GM12878 (cell line): ENCODE results near the gene MRM3. TPM values are rescaled to one million over a fixed set of nuclear protein-coding genes. Genes with fewer than 3 reads are reported as not detected.

Experiments
- ATAC-seq: fragments of 200-7000 bp; cut with Tn5 transposase; 3 replicates; pipeline ENCODE4 v1.9.1; 2020; ENCODE audit warnings: mild to moderate bottlenecking, moderate library complexity
- BruUV-seq: library from RNA; stranded (reverse); fragments of 400-500 nt; replicated peaks from 2 replicates; lab custom pipeline; 2021; lab: Mats Ljungman, UMichigan
- CTCF ChIA-PET: fragments of 300-600 bp; sonication (Branson Sonifier 250); formaldehyde crosslinking; extraction: SDS; loops from one replicate; lab custom pipeline; 2021; ENCODE audit warnings: inconsistent platforms; lab: Yijun Ruan, JAX
- POLR2A ChIA-PET: fragments of 350-600 bp; formaldehyde crosslinking; extraction: SDS; loops from one replicate; lab custom pipeline; 2021; ENCODE audit warnings: inconsistent platforms; lab: Charles Lee
- RAD21 ChIA-PET: fragments of 300-600 bp; sonication (Branson Sonifier 250); formaldehyde crosslinking; loops from one replicate; lab custom pipeline; 2023; ENCODE audit warnings: antibody characterized with exemption; ENCODE audit not compliant: unreplicated experiment; lab: Charles Lee
- SMC1A ChIA-PET: fragments of 300-600 bp; sonication (Branson Sonifier 250); formaldehyde crosslinking; loops from one replicate; lab custom pipeline; 2023; ENCODE audit not compliant: unreplicated experiment, uncharacterized antibody; lab: Charles Lee
- DNase-seq: peaks from one replicate; pipeline ENCODE4 v3.0.0-alpha.2; 2011; ENCODE audit warnings: low read depth, low spot score
- FAIRE-seq: peaks from 3 replicates; lab custom pipeline; 2011; peaks lifted over from hg19 to GRCh38; lab: Jason Lieb, UNC
- H2AFZ ChIP-seq: 2 replicates; pipeline ENCODE4 v1.6.0; 2011; ENCODE audit warnings: low read depth, low read length, control low read depth; ENCODE audit not compliant: control insufficient read depth
- H3K27ac ChIP-seq: 2 replicates; pipeline ENCODE4 v1.5.1; 2011; ENCODE audit warnings: control low read depth; ENCODE audit not compliant: control insufficient read depth, insufficient read depth
- H3K27me3 ChIP-seq, 2 experiments: replicated peaks in 1 of 2; 2 replicates each; pipeline versions ENCODE4 v1.6.0 to v1.6.1; 2011; ENCODE audit warnings: low read length in 1 of 2; ENCODE audit not compliant: control insufficient read depth in 2 of 2, insufficient read depth in 2 of 2
- H3K36me3 ChIP-seq, 2 experiments: 2 replicates each; pipeline ENCODE4 v1.5.1; 2011; ENCODE audit warnings: low read length in 1 of 2; ENCODE audit not compliant: control insufficient read depth in 2 of 2, insufficient read depth in 2 of 2
- H3K4me1 ChIP-seq: 2 replicates; pipeline ENCODE4 v1.6.1; 2011; ENCODE audit warnings: mild to moderate bottlenecking, low read length, moderate library complexity, mixed read lengths; ENCODE audit not compliant: control insufficient read depth, insufficient read depth
- H3K4me2 ChIP-seq: 2 replicates; pipeline ENCODE4 v1.6.0; 2011; ENCODE audit warnings: control low read depth; ENCODE audit not compliant: control insufficient read depth, insufficient read depth
- H3K4me3 ChIP-seq: fragments of 200-600 bp; sonication (generic); 2 replicates; pipeline ENCODE4 v1.5.1; 2016
- H3K79me2 ChIP-seq: 2 replicates; pipeline ENCODE4 v1.6.0; 2011; ENCODE audit warnings: low read length; ENCODE audit not compliant: control insufficient read depth, insufficient read depth
- H3K9ac ChIP-seq: 2 replicates; pipeline ENCODE4 v1.8.0; 2011; ENCODE audit warnings: low read length, control low read depth, mixed read lengths; ENCODE audit not compliant: control insufficient read depth, insufficient read depth
- H3K9me3 ChIP-seq: replicated peaks from 3 replicates; pipeline ENCODE4 v1.5.1; 2011; ENCODE audit warnings: mild to moderate bottlenecking, low read length; ENCODE audit not compliant: control insufficient read depth, insufficient read depth
- H4K20me1 ChIP-seq: 2 replicates; pipeline ENCODE4 v1.6.0; 2011; ENCODE audit not compliant: control insufficient read depth, insufficient read depth
- BHLHE40 ChIP-seq, 2 experiments: fragments of 450-650 bp in 1 of 2; IDR thresholded peaks; 2 replicates each; pipeline ENCODE4 v1.6.1; 2011 to 2017; ENCODE audit warnings: low read depth in 2 of 2, borderline replicate concordance in 1 of 2, improper control_type of control experiment in 1 of 2, low read length in 1 of 2, mild to moderate bottlenecking in 1 of 2
- CHD4 ChIP-seq: fragments of 200-600 bp; sonication (generic); IDR thresholded peaks from 2 replicates; pipeline ENCODE4 v1.6.1; 2016; ENCODE audit warnings: mild to moderate bottlenecking
- ESRRA ChIP-seq: IDR thresholded peaks from 2 replicates; pipeline ENCODE4 v1.6.1; 2012; ENCODE audit warnings: mild to moderate bottlenecking, low read length, improper control_type of control experiment
- HDAC6 ChIP-seq: fragments of 200-600 bp; sonication (generic); IDR thresholded peaks from one replicate; pipeline ENCODE4 v1.8.0; 2017; ENCODE audit warnings: antibody characterized with exemption; ENCODE audit not compliant: unreplicated experiment
- MEF2B ChIP-seq: fragments of 450-650 bp; IDR thresholded peaks from 2 replicates; pipeline ENCODE4 v1.6.1; 2018; ENCODE audit warnings: mild to moderate bottlenecking, moderate library complexity; ENCODE audit not compliant: partially characterized antibody, poor library complexity, severe bottlenecking
- MYC ChIP-seq: IDR thresholded peaks from 2 replicates; pipeline ENCODE4 v1.6.1; 2011; ENCODE audit warnings: mild to moderate bottlenecking, low read length, moderate library complexity, inconsistent platforms; ENCODE audit not compliant: insufficient read depth, insufficient replicate concordance, insufficient read length, severe bottlenecking
- NR2F1 ChIP-seq: fragments of 450-650 bp; conservative IDR thresholded peaks from 2 replicates; pipeline ENCODE4 v1.6.1; 2017; ENCODE audit warnings: mild to moderate bottlenecking
- RB1 ChIP-seq: fragments of 450-650 bp; formaldehyde crosslinking; IDR thresholded peaks from 2 replicates; pipeline ENCODE4 v1.6.1; 2017; ENCODE audit warnings: mild to moderate bottlenecking, borderline replicate concordance
- SMAD1 ChIP-seq: fragments of 450-650 bp; IDR thresholded peaks from 2 replicates; pipeline ENCODE4 v1.6.1; 2018; ENCODE audit warnings: mild to moderate bottlenecking, low read depth; ENCODE audit not compliant: partially characterized antibody
- WRNIP1 ChIP-seq: IDR thresholded peaks from 2 replicates; pipeline ENCODE4 v1.6.1; 2011; ENCODE audit warnings: low read depth, low read length, improper control_type of control experiment, borderline replicate concordance
- WGBS: methylation state at CpG from one replicate; pipeline ENCODE4 v1.1.6; 2016; ENCODE audit warnings: low lambda C conversion rate; ENCODE audit not compliant: insufficient replicate concordance, insufficient coverage; ENCODE audit errors: missing lambda C conversion rate; 5-methylcytosine and 5-hydroxymethylcytosine counted together
- in situ Hi-C: fragments of 300-500 bp; cut with MboI; formaldehyde crosslinking; loops from 9 replicates; pipeline ENCODE4 v1.14.3; 2018; ENCODE audit warnings: mixed read lengths
- intact Hi-C: fragments of 100-400 bp; cut with micrococcal nuclease; formaldehyde crosslinking; loops from one replicate; pipeline ENCODE4 v1.14.2; 2022; ENCODE audit not compliant: unreplicated experiment
- polyA plus RNA-seq, 11 experiments: library from polyadenylated mRNA; depleted of rRNA in 4 of 11; unstranded in 6 of 11; stranded (reverse) in 5 of 11; fragments of >200 nt; fragmentation: Nextera tagmentation in 4 of 11; fragmentation: Illumina TruSeq in 1 of 11; extraction: Ambion mirVana in 4 of 11; extraction: Trizol in 1 of 11; gene quantifications; 1 replicate in 1 of 11; 2 replicates in 10 of 11; pipeline versions ENCODE4 v1.2.1 to v1.2.3, GENCODE V29; 2011 to 2016; ENCODE audit warnings: inconsistent platforms in 2 of 11, missing spikeins in 2 of 11, low read depth in 1 of 11
- total RNA-seq, 4 experiments: library from RNA; depleted of rRNA in 3 of 4; stranded (reverse); fragments of >200 nt in 3 of 4; fragmentation: Illumina TruSeq in 1 of 4; extraction: Trizol in 1 of 4; gene quantifications; 2 replicates each; pipeline versions ENCODE4 v1.2.1 to v1.2.3, GENCODE V29; 2013 to 2021
- TF ChIP-seq, protein P1 (sequence below): fragments of 450-650 bp; IDR thresholded peaks from 2 replicates; pipeline ENCODE4 v1.6.1; 2018; ENCODE audit warnings: mild to moderate bottlenecking, low read depth, moderate library complexity; ENCODE audit not compliant: partially characterized antibody
- TF ChIP-seq, protein P2 (sequence below): IDR thresholded peaks from 2 replicates; pipeline ENCODE4 v1.6.1; 2012; ENCODE audit warnings: low read depth, low read length, improper control_type of control experiment

The MRM3 gene
- total and polyA plus RNA-seq, 10 of the 15 experiments (the other 5 are each of a cell fraction or from before 2014, with no cell fraction given), result 2.3 to 48.9 (median 26.6) TPM

DNA sequence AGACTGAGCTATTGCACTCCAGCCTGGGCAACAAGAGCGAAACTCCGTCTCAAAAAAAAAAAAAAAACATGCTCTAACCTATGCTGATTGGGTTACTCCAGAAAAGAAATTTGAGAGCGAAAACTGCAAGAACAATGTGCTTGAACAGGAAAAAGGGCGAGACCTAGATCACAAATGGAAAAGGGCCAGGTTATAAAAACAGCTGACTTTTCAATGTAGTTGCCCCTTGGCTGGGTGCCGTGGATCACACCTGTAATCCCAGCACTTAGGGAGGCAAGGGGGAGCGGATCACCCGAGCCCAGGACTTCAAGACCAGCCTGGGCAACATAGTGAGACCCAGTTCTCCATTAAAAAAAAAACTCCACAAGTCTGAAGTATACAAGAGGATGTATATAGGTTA, 48.8 kb downstream of the MRM3 start:
- ChIA-PET RAD21 (no interaction called here), CTCF (no interaction called here), SMC1A (no interaction called here), POLR2A (no interaction called here)
- intact Hi-C loops, result no loop called here
- no peaks in the 10 kb centered on the region for H3K27me3 ChIP-seq
- H3K27ac ChIP-seq, result no peak overlapping the region
- no peaks in the 10 kb centered on the region; the same call in 2 of the 3 replicates for H3K9me3 ChIP-seq
- no peak overlapping the region for H3K4me3 ChIP-seq
- WGBS, result 46% methylated on average over 5 of the region's 7 CpGs
- H4K20me1 ChIP-seq, result no peaks in the 10 kb centered on the region
- no peak overlapping the region for H3K4me2 ChIP-seq
- TF ChIP-seq WRNIP1 (no peak), MYC (no peak), SMAD1 (no peak), HDAC6 (no peak), RB1 (no peak), CHD4 (no peak), NR2F1 (no peak), BHLHE40 (IDR thresholded peaks at IDR 0.05; ENCODE audit: borderline replicate concordance in 1 of 2, low read depth in 2 of 2, low read length in 1 of 2) (no peak), ESRRA (no peak), MEF2B (no peak)
- TF ChIP-seq, protein P1, sequence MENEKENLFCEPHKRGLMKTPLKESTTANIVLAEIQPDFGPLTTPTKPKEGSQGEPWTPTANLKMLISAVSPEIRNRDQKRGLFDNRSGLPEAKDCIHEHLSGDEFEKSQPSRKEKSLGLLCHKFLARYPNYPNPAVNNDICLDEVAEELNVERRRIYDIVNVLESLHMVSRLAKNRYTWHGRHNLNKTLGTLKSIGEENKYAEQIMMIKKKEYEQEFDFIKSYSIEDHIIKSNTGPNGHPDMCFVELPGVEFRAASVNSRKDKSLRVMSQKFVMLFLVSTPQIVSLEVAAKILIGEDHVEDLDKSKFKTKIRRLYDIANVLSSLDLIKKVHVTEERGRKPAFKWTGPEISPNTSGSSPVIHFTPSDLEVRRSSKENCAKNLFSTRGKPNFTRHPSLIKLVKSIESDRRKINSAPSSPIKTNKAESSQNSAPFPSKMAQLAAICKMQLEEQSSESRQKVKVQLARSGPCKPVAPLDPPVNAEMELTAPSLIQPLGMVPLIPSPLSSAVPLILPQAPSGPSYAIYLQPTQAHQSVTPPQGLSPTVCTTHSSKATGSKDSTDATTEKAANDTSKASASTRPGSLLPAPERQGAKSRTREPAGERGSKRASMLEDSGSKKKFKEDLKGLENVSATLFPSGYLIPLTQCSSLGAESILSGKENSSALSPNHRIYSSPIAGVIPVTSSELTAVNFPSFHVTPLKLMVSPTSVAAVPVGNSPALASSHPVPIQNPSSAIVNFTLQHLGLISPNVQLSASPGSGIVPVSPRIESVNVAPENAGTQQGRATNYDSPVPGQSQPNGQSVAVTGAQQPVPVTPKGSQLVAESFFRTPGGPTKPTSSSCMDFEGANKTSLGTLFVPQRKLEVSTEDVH, result no peak
- TF ChIP-seq, protein P2, sequence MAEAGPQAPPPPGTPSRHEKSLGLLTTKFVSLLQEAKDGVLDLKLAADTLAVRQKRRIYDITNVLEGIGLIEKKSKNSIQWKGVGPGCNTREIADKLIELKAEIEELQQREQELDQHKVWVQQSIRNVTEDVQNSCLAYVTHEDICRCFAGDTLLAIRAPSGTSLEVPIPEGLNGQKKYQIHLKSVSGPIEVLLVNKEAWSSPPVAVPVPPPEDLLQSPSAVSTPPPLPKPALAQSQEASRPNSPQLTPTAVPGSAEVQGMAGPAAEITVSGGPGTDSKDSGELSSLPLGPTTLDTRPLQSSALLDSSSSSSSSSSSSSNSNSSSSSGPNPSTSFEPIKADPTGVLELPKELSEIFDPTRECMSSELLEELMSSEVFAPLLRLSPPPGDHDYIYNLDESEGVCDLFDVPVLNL, result no peak
- in situ Hi-C loops, result no loop called here
- no peak for DNase-seq
- no peak for ATAC-seq
- no peaks in the 10 kb centered on the region for H3K36me3 ChIP-seq
- no peaks in the 10 kb centered on the region for H3K4me1 ChIP-seq
- BruUV-seq, result no TSS peak
- no peak overlapping the region for H2AFZ ChIP-seq
- no peak overlapping the region for H3K9ac ChIP-seq
- FAIRE-seq, result no peak
- H3K79me2 ChIP-seq, result no peaks in the 10 kb centered on the region
